Tibial nerve (tissue), 4 donors: ENCODE data around the gene NPEPL1. TPM values are rescaled to one million over a fixed set of nuclear protein-coding genes. Genes with fewer than 3 reads are reported as not detected.

Experiments
- DNase-seq, 2 donors: peaks; one replicate each; pipeline ENCODE4 v3.0.0-alpha.2; 2019; ENCODE audit warnings: low spot score in 2 of 2
- H3K27ac ChIP-seq, 4 donors: fragments of 200-600 bp; sonication (generic) in 3 of 4; one replicate each; pipeline ENCODE4 v1.5.1; 2017 to 2019; ENCODE audit warnings: mild to moderate bottlenecking in 1 of 4
- H3K27me3 ChIP-seq, 2 donors: fragments of 200-600 bp; sonication (generic) in 1 of 2; one replicate each; pipeline versions ENCODE4 v1.5.1 to v1.6.0; 2017 to 2019
- H3K36me3 ChIP-seq, 3 donors: fragments of 200-600 bp; sonication (generic); one replicate each; pipeline ENCODE4 v1.5.1; 2018 to 2019
- H3K4me1 ChIP-seq, 4 donors: fragments of 200-600 bp; sonication (generic) in 3 of 4; one replicate each; pipeline ENCODE4 v1.5.1; 2017 to 2019
- H3K4me3 ChIP-seq, 4 donors: fragments of 200-600 bp; sonication (generic) in 3 of 4; one replicate each; pipeline ENCODE4 v1.5.1; 2017 to 2019; ENCODE audit warnings: mild to moderate bottlenecking in 1 of 4, moderate library complexity in 1 of 4
- H3K9me3 ChIP-seq, 4 donors: fragments of 200-600 bp; sonication (generic) in 3 of 4; one replicate each; pipeline ENCODE4 v1.5.1; 2017 to 2019
- CTCF ChIP-seq, 5 experiments: fragments of 200-600 bp in 3 of 5; fragments of 450-650 bp in 2 of 5; sonication (generic) in 3 of 5; IDR thresholded peaks; one replicate each; pipeline ENCODE4 v1.5.1; 2016 to 2019; ENCODE audit warnings: antibody characterized with exemption in 5 of 5, mild to moderate bottlenecking in 3 of 5, moderate library complexity in 2 of 5
- EP300 ChIP-seq, 2 donors: sonication (generic); formaldehyde crosslinking; IDR thresholded peaks; one replicate each; pipeline ENCODE4 v1.6.1; 2017; ENCODE audit warnings: antibody characterized with exemption in 2 of 2, mild to moderate bottlenecking in 1 of 2
- POLR2A ChIP-seq, 2 donors: fragments of 450-650 bp; IDR thresholded peaks; one replicate each; pipeline ENCODE4 v1.6.1; 2017; ENCODE audit warnings: antibody characterized with exemption in 2 of 2, mild to moderate bottlenecking in 2 of 2, moderate library complexity in 2 of 2
- WGBS, 2 donors: methylation state at CpG; one replicate each; pipeline ENCODE4 v1.1.5; 2018; 5-methylcytosine and 5-hydroxymethylcytosine counted together
- total RNA-seq, 4 donors: library from RNA; depleted of rRNA; stranded (reverse); fragments of >200 nt; gene quantifications; one replicate each; pipeline ENCODE4 v1.1.0, GENCODE V29; 2016

The NPEPL1 gene
- total RNA-seq, 4 donors from 2014 or later = 57.6 to 123 (median 73.0) TPM

GRCh38 chr20:58751979-58752378 is 59.4 kb downstream of the NPEPL1 start:
- no peaks in the 10 kb centered on the region for H3K9me3 ChIP-seq
- WGBS, 2 donors = 86 to 90% methylated on average over 9 to 10 of the region's 10 CpGs
- H3K4me1 ChIP-seq = no peaks in the 10 kb centered on the region
- H3K27ac ChIP-seq = no peak overlapping the region
- TF ChIP-seq CTCF (IDR thresholded peaks at IDR 0.05) = no peak
- no peak for TF ChIP-seq EP300 (IDR thresholded peaks at IDR 0.05)
- no peak for TF ChIP-seq POLR2A (IDR thresholded peaks at IDR 0.05)
- peaks cover 0 to 11% of the 10 kb centered on the region in 2 donors for H3K27me3 ChIP-seq
- H3K4me3 ChIP-seq = no peak overlapping the region
- no peaks in the 10 kb centered on the region for H3K36me3 ChIP-seq
- DNase-seq = no peak

- Histone ChIP-seq H3K27me3 (peaks cover 0 to 5% of the 10 kb centered on the region in 2 donors), H3K36me3 (no peaks in the 10 kb centered on the region), H3K4me3 (no peak overlapping the region), H3K27ac (no peak overlapping the region), H3K4me1 (no peaks in the 10 kb centered on the region), H3K9me3 (no peaks in the 10 kb centered on the region)
- WGBS, 2 donors = 90 to 93% methylated on average over 6 of the region's 6 CpGs
- TF ChIP-seq CTCF (IDR thresholded peaks at IDR 0.05) = no peak
- TF ChIP-seq EP300 (IDR thresholded peaks at IDR 0.05) = no peak
- TF ChIP-seq POLR2A (IDR thresholded peaks at IDR 0.05) = no peak
- no peak for DNase-seq
These were observed 60.0 kb downstream of the NPEPL1 start for GRCh38 chr20:58752565-58752964.

GRCh38 chr20:58753267-58753921 is 60.8 kb downstream of the NPEPL1 start:
- 68 to 72% methylated on average over 14 of the region's 14 CpGs for WGBS, 2 donors
- H3K9me3 ChIP-seq = no peaks in the 10 kb centered on the region
- TF ChIP-seq POLR2A (IDR thresholded peaks at IDR 0.05) (no peak), EP300 (IDR thresholded peaks at IDR 0.05) (no peak), CTCF (IDR thresholded peaks at IDR 0.05) (no peak)
- no peaks in the 10 kb centered on the region for H3K27me3 ChIP-seq
- no peaks in the 10 kb centered on the region for H3K36me3 ChIP-seq
- H3K4me3 ChIP-seq = no peak overlapping the region
- DNase-seq = no peak
- no peak overlapping the region for H3K27ac ChIP-seq
- no peaks in the 10 kb centered on the region for H3K4me1 ChIP-seq

GRCh38 chr20:58753922-58754551 is 61.4 kb downstream of the NPEPL1 start:
- Histone ChIP-seq H3K36me3 (no peaks in the 10 kb centered on the region), H3K4me1 (no peaks in the 10 kb centered on the region), H3K9me3 (no peaks in the 10 kb centered on the region), H3K27ac (no peak overlapping the region), H3K27me3 (no peaks in the 10 kb centered on the region), H3K4me3 (no peak overlapping the region)
- 84% methylated on average over 17 of the region's 17 CpGs for WGBS, 2 donors
- TF ChIP-seq POLR2A (IDR thresholded peaks at IDR 0.05) (no peak), CTCF (IDR thresholded peaks at IDR 0.05) (no peak), EP300 (IDR thresholded peaks at IDR 0.05) (no peak)
- DNase-seq = no peak

- Histone ChIP-seq H3K36me3 (no peaks in the 10 kb centered on the region), H3K27me3 (no peaks in the 10 kb centered on the region), H3K9me3 (no peaks in the 10 kb centered on the region), H3K27ac (no peak overlapping the region), H3K4me1 (no peaks in the 10 kb centered on the region), H3K4me3 (no peak overlapping the region)
- WGBS, 2 donors = 71 to 76% methylated on average over 8 of the region's 8 CpGs
- DNase-seq = no peak
- TF ChIP-seq EP300 (IDR thresholded peaks at IDR 0.05) (no peak), CTCF (IDR thresholded peaks at IDR 0.05) (no peak), POLR2A (IDR thresholded peaks at IDR 0.05) (no peak)
These were observed 62.0 kb downstream of the NPEPL1 start for GRCh38 chr20:58754584-58754983.
